RPMI7951 (cell line): ENCODE data around the gene ANXA8. TPM values are rescaled to one million over a fixed set of nuclear protein-coding genes. Genes with fewer than 3 reads are reported as not detected.
A peak's percentile ranks its signal among the peaks of the same experiment; 100 is the strongest.
"Not testable (repeated sequence)": the region's sequence is repeated elsewhere in the genome, so short reads cannot be mapped to it uniquely, and the experiment has no call there.

Source experiments
- DNase-seq: peaks from one replicate; pipeline ENCODE4 v3.0.0-alpha.2; 2012; ENCODE audit warnings: low read depth
- total RNA-seq: library from RNA; depleted of rRNA; stranded (reverse); fragments of >200 nt; shearing (Covaris generic); gene quantifications from 2 replicates; pipeline ENCODE4 v1.2.3, GENCODE V29; 2014; rRNA removed

Gene ANXA8
- total RNA-seq, result 0.12 and 0.29 TPM in 2 replicates

GRCh38 chr10:47483923-47484322 is at the start of gene ANXA8:
Gene ANXA8 (minus strand): TSS chr10:47484115. CDS start chr10:47483933, 182 bp downstream.
- DNase-seq, result not testable (repeated sequence)

DNA sequence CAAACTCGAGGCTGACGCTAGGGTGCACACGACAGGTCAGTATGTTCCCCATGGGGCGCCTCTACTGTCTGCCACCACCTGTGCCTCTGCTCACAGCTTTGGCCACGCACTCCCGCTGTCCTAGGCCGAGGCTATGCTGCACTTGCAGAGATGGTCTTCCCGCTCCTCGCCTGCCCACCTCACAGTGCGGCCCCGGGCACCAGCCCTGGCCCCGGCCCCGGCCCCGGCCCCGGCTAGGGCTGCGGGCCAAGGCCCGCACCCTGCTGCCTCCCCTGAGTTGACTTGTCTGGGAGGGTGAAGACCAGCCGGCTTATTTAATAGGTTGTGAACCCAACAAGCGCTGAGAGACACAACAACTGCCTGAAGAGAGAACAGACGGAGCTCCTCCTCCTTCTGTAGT is 39.6 kb upstream of the ANXA8 start, which contains the start of gene AGAP9:
Gene AGAP9, minus strand, starts transcription at position 164 of the 400 bp plus-strand sequence. Its CDS starts 112 bp downstream, at position 52.
- DNase-seq, result not testable (repeated sequence)

- DNase-seq, result not testable (repeated sequence)
Measured at GRCh38 chr10:47502313-47502712, 18.4 kb upstream of the ANXA8 start.

DNA sequence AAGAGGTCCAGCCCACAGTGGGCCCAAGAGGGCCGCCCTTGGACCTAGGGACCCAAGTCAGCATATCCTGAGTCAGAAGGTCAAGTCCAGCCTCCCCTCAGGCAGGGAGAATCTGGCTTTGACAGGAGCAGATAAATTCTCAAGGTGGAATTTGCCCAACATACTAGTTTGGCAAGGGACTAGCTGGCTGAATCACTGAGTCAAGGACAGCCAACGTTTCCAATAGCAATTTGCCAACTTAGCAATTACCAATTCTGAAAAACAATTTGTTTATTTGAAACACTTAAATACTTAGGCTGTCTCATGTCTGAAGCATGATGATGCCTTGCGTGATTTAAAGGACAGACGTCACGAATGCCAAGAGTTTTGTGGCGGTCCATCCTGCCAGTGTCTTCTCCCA is 10.3 kb upstream of the ANXA8 start:
- DNase-seq, result not testable (repeated sequence)

DNA sequence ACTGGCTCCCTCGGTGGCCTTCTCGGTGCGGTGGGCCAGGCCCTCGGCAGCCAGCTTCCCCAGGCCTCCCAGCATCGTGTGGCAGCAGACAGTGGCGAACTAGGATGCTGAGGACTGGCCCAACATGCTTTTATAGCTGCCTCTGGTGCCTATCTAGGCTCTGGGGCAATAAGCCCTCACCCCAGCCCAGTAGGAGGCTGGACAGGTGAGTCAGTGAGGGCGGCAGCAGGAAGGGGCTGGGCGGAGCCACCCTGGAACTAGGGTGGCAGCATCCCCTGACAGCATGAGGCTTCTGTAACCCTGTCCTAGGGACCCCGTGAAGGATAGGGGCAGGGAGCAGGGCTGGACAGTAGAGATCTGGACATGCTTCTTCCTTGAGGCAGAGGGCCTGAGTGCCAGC is 7.7 kb upstream of the ANXA8 start, which contains the start of gene FAM25G:
Gene FAM25G, minus strand, starts transcription at position 101 of the 400 bp plus-strand sequence. Its CDS starts 26 bp downstream, at position 75.
- not testable (repeated sequence) for DNase-seq

DNA sequence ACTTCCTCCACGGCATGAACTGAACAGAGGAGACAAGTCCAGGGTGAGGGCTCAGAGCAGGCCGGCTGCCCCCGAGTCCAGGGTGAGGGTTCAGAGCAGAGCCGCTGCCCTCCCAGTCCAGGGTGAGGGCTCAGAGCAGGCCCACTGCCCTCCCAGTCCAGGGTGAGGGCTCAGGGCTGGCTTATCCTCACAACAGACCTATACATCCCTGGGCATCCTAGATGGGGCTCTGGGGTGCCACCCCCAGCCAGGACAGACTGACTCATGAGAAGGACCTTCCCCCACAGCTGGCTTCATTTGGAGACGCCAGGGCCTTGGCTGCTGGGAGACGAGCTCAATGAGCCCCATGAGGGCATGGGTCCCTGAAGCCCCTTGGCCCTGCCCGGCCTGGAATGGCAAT is 5.7 kb upstream of the ANXA8 start:
- DNase-seq, result not testable (repeated sequence)

GRCh38 chr10:47485943-47486342 is 2.0 kb upstream of the ANXA8 start:
- DNase-seq, result peak; percentile 62

GRCh38 chr10:47484786-47485185 is 871 bp upstream of the ANXA8 start:
- DNase-seq, result not testable (repeated sequence)

DNA sequence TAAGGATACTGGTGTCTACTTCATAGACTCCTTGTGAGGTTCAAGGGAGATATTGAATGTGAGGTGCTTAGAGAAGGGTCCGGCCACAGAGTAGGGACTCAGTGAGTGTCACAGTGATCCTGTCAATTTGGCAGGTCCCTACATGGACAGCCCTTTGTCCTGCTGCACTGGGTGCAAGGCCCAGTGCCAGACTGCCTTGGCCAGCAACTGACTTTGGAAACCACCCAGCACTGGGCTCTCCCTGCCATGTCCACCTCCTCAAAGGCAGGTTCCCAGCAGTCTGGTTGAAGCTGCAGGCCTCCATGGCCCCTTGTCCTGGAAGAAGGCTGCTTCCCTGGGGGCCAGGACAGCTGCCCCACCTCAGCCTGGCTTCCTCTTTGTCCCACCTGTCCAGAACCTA is 1.5 kb downstream of the ANXA8 start:
- DNase-seq, result not testable (repeated sequence)

GRCh38 chr10:47481768-47482181 is 2.1 kb downstream of the ANXA8 start:
- not testable (repeated sequence) for DNase-seq

GRCh38 chr10:47481182-47481766 is 2.6 kb downstream of the ANXA8 start:
- DNase-seq, result peak; percentile 55

GRCh38 chr10:47480133-47480532 is 3.8 kb downstream of the ANXA8 start:
- not testable (repeated sequence) for DNase-seq

- DNase-seq, result not testable (repeated sequence)
Measured at GRCh38 chr10:47478114-47478513, 5.8 kb downstream of the ANXA8 start.

- DNase-seq, result not testable (repeated sequence)
Measured at GRCh38 chr10:47477078-47477477, 6.8 kb downstream of the ANXA8 start.

GRCh38 chr10:47475101-47475500 is 8.8 kb downstream of the ANXA8 start:
- not testable (repeated sequence) for DNase-seq

GRCh38 chr10:47473516-47473915 is 10.4 kb downstream of the ANXA8 start:
- not testable (repeated sequence) for DNase-seq

GRCh38 chr10:47472647-47473046 is 11.3 kb downstream of the ANXA8 start:
- not testable (repeated sequence) for DNase-seq

- not testable (repeated sequence) for DNase-seq
Measured at GRCh38 chr10:47472072-47472471, 11.8 kb downstream of the ANXA8 start.

DNA sequence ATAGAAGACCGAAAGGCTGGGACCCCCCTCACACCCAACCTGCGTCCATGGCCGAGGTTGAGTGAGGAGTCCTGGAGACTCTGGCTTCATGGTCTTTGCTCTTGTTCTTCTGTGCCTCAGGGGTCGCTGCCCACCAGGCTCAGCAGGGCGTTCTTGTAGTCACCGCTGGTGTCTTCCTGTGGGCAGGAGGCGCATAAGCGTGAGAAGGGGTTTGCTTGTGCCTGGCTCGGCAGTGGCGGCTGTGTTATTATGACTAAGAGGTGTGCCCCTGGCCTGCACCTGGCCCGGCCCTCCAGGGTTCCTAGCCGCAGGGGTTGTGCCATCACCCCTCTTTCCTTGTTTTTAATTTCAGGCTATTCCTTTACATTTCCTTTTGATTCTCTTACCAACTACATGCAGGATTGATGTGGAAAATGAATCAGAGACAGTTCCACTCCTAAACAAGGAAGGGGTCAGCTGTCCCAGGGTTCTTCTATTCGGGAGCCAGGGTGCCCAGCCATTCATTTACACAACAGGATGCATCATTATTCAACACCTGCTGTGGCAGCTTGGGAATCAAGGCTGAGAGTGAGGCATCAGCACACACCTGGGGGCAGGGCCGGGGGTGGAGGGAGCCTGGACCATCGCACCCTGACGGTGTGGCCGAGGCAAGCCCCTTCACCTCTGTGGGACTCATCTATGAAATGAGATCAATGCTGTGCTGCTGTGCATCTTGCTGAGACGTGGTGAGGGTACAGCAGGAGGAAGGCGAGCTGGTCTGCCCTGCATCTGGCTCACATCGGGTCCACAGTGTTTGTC is 15.0 kb downstream of the ANXA8 start:
- not testable (repeated sequence) for DNase-seq

DNA sequence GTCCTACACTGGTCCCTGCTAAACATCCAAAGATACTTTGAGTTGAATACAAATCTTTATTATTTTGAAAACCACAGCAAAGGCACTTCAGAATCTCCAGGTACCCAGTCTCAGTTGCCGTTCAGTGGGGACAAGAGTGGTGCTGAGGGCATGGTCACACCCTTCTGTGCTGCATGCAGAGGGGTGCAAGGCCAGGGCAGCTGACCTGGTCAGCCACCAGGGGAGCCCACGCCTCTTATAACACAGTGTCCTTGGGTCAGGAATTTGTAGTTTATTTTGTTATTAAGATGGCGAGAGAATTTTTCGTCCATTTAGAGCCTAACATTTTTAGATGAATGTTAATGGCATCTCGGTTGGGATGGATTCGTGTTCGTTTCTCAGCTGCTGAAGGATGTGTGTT is 16.0 kb downstream of the ANXA8 start:
- not testable (repeated sequence) for DNase-seq

DNA sequence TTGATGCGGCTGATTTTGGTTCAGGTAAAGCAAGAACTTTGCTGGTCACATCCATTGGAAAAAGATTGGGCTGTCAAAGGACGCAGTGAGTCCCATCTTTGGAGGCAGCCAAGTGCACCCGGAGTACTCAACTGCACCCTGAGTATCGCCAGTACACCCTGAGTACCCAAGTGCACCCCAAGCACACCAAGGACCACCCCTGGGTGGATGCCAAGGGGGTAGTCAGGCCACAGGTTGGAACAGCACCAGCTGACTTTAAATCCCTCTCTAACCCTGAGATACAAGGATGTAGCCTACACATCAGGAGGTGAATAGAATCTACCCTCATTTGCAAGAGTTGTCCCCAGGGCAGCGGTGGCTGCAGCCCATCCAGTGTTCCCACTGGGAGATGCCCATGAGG is 16.5 kb downstream of the ANXA8 start:
- DNase-seq, result not testable (repeated sequence)

DNA sequence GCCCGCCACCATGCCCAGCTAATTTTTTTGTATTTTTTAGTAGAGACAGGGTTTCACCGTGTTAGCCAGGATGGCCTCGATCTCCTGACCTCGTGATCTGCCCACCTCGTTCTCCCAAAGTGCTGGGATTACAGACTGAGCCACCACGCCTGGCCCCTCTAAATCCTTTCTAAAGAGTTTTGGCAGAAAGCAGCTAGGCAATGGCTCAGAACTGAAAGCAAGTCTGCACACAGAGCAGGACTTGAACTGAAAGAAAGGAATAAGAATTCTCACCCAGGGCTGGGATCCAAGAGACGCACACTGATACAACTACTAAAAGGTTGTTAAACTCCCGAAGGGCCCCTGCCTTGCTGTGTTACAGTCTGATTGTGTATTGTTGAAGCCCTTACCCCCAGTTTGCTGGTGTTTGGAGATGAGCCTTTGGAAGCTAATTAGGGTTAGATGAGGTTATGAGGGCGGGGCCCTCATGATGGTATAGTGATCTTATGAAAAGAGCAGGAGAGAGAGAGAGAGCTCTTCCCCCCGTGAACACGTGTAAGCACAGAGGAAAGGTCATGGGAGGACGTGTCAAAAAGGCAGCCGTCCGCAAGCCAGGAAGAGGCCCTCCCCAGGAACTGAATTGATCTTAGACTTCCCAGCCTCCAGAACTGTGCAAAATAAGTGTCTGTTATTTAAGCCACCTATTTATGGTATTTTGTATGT is 18.5 kb downstream of the ANXA8 start:
- DNase-seq, result not testable (repeated sequence)
